Hepatocyte (in vitro differentiated cells): ENCODE data around the gene TOGARAM2.

Experiments used
- CTCF ChIP-seq: fragments of 200-600 bp; sonication (generic); IDR thresholded peaks from 2 replicates; pipeline ENCODE4 v1.5.1; 2016; ENCODE audit warnings: antibody characterized with exemption, mild to moderate bottlenecking; ENCODE audit not compliant: poor library complexity
- EZH2 ChIP-seq: fragments of 200-600 bp; sonication (generic); IDR thresholded peaks from 2 replicates; pipeline ENCODE4 v1.6.1; 2016; ENCODE audit warnings: antibody characterized with exemption, mild to moderate bottlenecking, borderline replicate concordance

DNA sequence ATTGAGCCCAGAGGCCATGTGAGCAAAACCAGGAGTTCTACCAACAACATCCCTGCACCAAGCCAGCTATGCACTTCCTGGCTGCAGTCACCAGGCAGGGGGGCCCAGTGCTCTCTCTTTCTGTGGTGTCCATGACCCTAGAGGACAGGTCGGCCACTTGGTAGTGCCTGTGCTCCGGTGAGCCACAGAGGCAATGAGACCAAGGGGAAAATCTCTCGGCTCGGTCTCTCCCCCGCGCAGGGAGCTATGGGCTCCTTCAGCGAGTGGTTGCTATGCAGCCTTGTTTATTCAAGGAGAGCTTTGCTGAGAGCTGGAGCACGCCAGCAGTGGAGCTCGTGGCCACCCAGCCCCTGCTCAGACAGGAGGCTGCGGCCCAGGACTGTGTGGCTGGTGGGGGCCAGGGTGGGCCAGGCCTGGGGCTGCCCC, at the start of gene TOGARAM2:
- no peak for TF ChIP-seq CTCF
- TF ChIP-seq EZH2, result no peak
